HG02870 (cell line): ENCODE measurements around the gene UNC119B.

Experiments
- ATAC-seq: cut with Tn5 transposase; IDR thresholded peaks from one replicate; pipeline ENCODE4 v1.9.1; 2021; ENCODE audit warnings: mild to moderate bottlenecking, moderate library complexity; ENCODE audit not compliant: unreplicated experiment

Gene UNC119B

GRCh38 chr12:120687578-120688289 lies 22.5 kb upstream of the UNC119B start:
- ATAC-seq, result no peak

GRCh38 chr12:120688527-120689071 lies 21.7 kb upstream of the UNC119B start:
- ATAC-seq, result no peak

GRCh38 chr12:120689397-120690082 lies 20.7 kb upstream of the UNC119B start:
- no peak for ATAC-seq

DNA sequence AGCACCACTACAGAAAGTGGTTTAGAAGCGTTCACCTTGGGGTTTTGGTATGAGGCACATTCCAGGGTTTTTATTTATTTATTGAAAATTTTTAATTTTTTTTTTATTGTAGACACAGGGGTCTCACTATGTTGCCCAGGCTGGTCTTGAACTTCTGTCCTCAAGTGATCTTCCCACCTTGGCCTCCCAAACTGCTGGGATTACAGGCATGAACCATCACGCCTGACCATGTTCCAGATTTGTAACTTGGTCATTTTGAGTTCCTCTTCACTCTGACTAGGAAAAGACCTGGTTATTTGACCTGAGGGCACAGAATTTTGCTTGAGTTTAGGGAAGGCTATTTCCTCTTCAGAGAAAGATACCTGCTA lies 20.2 kb upstream of the UNC119B start:
- ATAC-seq, result no peak

GRCh38 chr12:120690978-120691377 lies 19.3 kb upstream of the UNC119B start:
- ATAC-seq, result no peak

DNA sequence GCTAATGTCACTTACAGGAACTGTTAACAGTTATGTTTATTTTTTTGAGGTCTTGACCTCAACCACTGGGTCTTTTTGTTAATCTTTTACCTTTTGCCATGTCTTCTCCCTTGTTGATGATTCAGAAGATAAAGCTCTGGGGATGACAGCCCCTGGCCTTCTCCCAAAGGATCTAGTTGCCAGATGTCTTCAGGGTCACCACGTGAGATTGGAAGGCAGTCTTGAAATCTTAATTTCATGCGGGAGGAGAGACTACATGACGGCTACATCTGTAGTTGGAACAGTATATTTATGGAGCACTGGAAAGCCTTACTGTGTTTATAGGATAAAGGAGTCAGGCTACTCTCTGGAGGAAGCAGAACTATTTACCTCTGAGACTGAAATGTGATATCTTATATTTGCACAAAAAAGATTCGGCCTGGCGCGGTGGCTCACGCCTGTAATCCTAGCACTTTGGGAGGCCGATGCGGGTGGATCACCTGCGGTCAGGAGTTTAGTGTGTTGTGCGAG lies 17.7 kb upstream of the UNC119B start:
- ATAC-seq, result no peak

DNA sequence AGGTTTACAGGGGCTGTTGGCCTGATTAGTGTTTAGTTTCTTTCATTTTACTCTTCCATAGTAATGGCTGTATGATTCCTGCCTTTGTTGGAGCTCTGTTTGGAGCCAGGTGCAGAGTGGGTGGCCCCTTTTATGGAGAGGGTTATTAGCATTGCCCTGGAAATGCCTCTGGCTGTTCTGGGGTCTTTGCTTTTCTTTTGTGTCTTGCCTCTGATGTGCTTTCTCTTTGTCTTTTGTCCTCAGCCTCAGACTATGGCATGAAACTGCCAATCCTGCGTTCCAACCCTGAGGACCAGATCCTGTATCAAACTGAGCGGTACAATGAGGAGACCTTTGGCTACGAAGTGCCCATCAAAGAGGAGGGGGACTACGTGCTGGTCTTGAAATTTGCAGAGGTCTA lies 16.4 kb upstream of the UNC119B start:
- no peak for ATAC-seq

DNA sequence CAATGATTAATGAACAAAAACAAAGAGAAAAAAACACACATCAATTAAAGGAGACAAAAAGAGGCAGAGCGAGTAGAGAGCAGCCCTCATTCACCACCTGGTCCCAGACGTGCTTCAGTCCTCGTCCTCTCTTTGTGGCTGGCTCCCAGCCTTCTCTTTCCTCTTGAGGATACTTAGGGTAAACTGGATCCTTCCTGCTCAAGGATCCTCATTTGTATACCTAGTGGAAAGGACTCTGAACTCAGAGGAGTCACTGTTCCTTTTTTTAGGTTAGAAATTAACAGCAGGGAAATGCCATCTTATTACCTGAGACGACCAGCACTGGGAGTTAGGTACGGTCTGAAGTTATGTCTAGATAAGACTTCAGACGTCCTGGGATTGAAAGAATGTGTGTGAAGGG lies 13.6 kb upstream of the UNC119B start:
- ATAC-seq, result no peak

- ATAC-seq, result no peak
Measured at GRCh38 chr12:120697344-120697743, 12.9 kb upstream of the UNC119B start.

- ATAC-seq, result no peak
Measured at GRCh38 chr12:120698665-120699064, 11.6 kb upstream of the UNC119B start.

DNA sequence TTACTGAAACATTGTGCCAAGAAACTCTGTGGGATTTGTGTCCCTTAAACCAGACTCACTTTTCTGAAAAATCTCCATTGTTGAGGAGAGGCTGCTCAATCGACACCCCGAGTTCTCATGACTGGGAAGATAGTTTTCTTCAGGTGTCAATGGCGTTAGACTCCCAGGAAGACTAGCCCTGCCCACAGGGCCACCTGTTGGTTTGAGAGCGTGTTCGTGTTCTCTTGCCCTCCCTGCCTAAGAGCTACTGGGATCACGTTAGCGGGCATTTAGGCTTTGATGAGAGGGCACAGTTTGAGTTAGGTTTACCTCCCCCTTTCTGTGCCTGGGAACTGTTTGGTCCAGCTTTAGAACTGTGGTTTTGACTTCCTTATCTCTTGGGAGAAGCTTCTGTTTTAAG lies 10.7 kb upstream of the UNC119B start:
- ATAC-seq, result no peak

DNA sequence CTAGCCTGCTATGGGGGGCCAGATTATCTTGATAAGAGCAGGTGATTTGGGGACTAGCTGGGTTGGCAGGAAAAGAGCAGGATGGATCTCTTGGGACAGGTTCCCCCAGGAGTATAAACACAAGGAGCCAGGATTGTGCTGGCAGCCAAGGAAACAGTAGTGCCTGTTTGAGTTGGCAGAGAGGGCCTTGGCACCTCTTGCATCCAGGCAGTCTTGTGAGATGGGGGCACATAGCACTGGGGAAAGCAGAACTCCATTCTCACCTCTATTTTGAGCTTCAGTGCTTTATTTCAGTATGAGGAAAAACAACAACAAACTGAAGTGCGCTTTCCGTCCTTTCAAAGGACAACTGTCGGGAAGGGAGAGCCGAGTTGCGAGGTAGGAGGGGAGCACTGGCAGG lies 9.4 kb upstream of the UNC119B start:
- no peak for ATAC-seq

- ATAC-seq, result no peak
Measured at GRCh38 chr12:120702637-120703036, 7.6 kb upstream of the UNC119B start.

- ATAC-seq, result no peak
Measured at GRCh38 chr12:120703311-120703942, 6.8 kb upstream of the UNC119B start.

GRCh38 chr12:120705618-120706017 lies 4.6 kb upstream of the UNC119B start:
- no peak for ATAC-seq

- ATAC-seq, result no peak
Measured at GRCh38 chr12:120706029-120706428, 4.2 kb upstream of the UNC119B start.

DNA sequence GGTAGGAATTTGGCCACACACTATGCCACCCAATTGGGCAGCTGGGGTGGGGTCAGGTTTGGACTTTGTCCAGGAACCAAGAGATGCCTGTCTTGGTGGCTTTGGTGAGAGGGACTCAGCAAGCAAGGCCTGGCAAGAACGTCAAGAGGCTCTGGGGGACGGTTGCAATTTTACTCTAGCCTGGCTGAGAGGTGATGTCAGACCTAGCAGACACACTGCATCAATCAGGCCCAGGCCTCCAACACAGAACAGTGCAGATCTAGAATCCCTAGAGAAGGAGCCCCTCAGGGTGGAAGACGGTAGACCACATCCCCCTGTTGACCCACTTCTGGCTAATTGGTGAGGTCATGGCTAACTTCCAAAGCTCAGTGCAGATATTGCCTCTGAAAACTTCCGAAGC lies 1.6 kb upstream of the UNC119B start:
- ATAC-seq, result no peak

- peak; percentile 14 for ATAC-seq
Measured at GRCh38 chr12:120710805-120711296, 593 bp downstream of the UNC119B start.

DNA sequence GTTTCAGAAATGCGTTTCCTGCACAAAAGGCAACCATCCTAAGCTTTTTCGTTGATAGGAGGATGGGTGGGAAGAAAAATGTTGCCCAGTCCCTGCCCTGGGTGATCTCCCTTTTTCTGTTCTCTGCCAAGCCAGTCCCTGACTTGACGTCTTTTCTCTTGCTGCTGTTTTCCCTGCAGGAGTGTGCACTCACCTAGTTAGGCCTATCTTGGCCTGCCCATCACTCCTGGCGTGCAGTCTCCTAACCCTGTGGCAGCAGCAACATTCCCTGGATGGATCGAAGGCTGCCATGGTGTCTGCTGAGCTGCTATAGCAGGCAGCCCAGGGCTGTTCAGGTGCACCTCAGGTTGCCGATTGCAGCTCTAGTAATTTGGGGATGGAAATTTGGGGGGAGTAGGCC lies 1.2 kb downstream of the UNC119B start:
- no peak for ATAC-seq

DNA sequence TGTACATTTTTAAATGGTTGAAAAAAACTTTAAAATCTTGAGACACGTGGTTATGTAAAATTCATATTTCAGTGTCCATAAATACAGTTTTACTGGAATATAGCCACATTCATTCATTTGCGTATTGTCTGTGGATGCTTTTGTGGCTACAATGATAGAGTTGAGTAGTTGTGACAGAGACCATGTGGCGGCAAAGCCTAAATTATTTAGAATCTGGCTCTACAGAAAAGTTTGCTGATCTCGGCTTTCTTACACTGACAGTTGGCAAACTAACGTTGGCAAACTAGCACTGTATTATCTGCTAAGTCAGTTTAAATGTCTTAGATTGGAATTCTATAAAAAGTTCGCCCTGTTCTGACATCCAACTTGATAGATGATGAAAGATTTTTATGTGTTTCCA lies 2.4 kb downstream of the UNC119B start:
- ATAC-seq, result no peak

GRCh38 chr12:120713861-120714482 lies 3.7 kb downstream of the UNC119B start:
- no peak for ATAC-seq
